HG03571 (cell line): Measurements from ENCODE around the gene KRT15.
"Not testable (repeated sequence)": the region's sequence is repeated elsewhere in the genome, so short reads cannot be mapped to it uniquely, and the experiment has no call there.

Experiments used
- ATAC-seq: cut with Tn5 transposase; IDR thresholded peaks from one replicate; pipeline ENCODE4 v1.9.1; 2021; ENCODE audit not compliant: unreplicated experiment

KRT15 gene

GRCh38 chr17:41544935-41545334 lies 26.2 kb upstream of the KRT15 start:
- ATAC-seq, result no peak

- ATAC-seq, result no peak
These were observed 25.8 kb upstream of the KRT15 start for GRCh38 chr17:41544491-41544892.

DNA sequence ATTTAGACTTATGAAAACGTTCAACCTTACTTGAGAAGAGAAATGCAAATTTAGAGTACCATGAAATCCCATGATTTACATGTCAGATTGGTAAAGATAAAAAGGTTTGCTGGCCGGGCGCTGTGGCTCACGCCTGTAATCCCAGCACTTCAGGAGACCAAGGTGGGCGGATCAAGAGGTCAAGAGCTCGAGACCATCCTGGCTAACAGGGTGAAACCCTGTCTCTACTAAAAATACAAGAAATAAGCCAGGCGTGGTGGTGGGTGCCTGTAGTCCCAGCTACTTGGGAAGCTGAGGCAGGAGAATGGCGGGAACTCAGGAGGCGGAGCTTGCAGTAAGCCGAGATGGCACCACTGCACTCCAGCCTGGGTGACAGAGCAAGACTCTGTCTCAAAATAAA lies 24.1 kb upstream of the KRT15 start:
- not testable (repeated sequence) for ATAC-seq

GRCh38 chr17:41542357-41542756 lies 23.7 kb upstream of the KRT15 start:
- no peak for ATAC-seq

- ATAC-seq, result no peak
These were observed 22.4 kb upstream of the KRT15 start for GRCh38 chr17:41540921-41541625.

DNA sequence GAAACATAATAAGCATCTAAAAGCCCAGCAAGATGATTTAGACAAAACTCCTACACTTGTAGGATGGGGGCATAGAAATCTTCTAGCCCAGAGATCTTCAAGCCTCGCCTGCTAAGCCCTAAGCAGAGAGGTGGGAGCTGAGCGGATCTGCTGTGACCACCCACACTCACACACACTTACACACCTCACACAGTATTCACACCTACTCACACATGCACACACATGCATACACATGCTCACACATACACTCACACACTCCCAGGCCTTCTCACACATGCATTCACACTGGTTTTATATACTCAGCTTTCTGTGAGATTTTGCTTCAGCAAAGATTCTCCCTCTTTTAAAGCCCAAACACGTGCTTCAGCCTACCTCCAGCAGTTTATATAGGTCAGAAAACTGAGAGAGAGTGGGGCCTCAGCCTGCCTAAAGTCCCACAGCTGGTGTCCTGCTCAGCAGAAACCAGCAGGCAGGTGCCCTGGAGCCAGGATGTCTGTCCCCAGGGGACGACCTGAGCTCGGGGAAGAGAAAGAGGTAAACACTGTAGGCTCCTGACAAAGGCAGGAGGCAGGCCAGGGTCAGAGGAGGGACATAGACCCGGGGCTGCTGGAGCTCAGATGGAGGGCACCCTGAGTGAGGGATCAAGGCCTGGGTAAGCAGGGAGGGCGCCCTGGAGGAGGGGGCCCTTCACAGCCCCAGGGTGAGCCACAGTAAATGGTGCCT lies 21.4 kb upstream of the KRT15 start:
- no peak for ATAC-seq

- no peak for ATAC-seq
These were observed 20.4 kb upstream of the KRT15 start for GRCh38 chr17:41539071-41539492.

DNA sequence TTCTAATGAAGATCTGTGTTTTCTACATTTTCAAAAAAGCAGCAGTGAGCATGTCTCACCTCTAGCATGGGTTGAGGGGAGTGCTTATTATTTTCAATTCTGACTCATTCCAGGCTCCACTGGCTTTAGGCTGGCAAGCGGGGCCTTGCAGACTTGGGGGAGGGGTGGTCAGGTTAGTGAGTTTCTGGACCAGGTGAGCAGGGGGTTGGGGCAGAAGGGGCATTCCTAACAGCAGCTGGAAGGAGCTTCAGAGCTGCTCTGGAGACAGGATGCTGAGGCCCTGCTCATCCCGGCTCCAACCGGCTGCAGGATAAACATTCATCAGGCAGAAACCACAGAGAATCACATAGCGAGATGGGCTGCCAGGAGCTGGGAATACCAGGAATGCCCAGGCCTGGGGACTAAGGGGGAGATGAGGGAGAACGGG lies 19.9 kb upstream of the KRT15 start:
- no peak for ATAC-seq

- no peak for ATAC-seq
These were observed 19.3 kb upstream of the KRT15 start for GRCh38 chr17:41537990-41538389.

DNA sequence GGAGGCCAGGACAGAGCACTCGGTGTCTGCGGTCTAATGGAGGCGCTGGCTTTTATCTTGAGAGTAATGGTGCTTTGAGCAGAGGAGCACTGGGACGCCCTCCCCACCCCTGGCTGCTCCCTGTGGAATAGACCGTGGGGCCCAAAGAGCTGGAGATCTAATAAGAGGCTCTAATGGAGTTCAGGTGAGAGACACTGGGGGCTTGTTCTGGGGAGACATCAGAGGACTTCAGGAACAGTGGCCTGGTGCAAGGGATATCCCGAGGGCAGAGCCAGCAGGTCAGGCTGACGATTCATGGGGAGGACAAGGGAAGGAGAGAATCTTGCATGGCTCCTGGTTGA lies 18.9 kb upstream of the KRT15 start:
- ATAC-seq, result no peak

GRCh38 chr17:41536741-41537613 lies 18.3 kb upstream of the KRT15 start:
- ATAC-seq, result no peak

GRCh38 chr17:41535764-41536481 lies 17.2 kb upstream of the KRT15 start:
- ATAC-seq, result no peak

GRCh38 chr17:41534899-41535546 lies 16.3 kb upstream of the KRT15 start:
- no peak for ATAC-seq

GRCh38 chr17:41533613-41534012 lies 14.9 kb upstream of the KRT15 start:
- no peak for ATAC-seq

- no peak for ATAC-seq
These were observed 14.4 kb upstream of the KRT15 start for GRCh38 chr17:41532947-41533570.

GRCh38 chr17:41531993-41532392 lies 13.3 kb upstream of the KRT15 start:
- ATAC-seq, result no peak

DNA sequence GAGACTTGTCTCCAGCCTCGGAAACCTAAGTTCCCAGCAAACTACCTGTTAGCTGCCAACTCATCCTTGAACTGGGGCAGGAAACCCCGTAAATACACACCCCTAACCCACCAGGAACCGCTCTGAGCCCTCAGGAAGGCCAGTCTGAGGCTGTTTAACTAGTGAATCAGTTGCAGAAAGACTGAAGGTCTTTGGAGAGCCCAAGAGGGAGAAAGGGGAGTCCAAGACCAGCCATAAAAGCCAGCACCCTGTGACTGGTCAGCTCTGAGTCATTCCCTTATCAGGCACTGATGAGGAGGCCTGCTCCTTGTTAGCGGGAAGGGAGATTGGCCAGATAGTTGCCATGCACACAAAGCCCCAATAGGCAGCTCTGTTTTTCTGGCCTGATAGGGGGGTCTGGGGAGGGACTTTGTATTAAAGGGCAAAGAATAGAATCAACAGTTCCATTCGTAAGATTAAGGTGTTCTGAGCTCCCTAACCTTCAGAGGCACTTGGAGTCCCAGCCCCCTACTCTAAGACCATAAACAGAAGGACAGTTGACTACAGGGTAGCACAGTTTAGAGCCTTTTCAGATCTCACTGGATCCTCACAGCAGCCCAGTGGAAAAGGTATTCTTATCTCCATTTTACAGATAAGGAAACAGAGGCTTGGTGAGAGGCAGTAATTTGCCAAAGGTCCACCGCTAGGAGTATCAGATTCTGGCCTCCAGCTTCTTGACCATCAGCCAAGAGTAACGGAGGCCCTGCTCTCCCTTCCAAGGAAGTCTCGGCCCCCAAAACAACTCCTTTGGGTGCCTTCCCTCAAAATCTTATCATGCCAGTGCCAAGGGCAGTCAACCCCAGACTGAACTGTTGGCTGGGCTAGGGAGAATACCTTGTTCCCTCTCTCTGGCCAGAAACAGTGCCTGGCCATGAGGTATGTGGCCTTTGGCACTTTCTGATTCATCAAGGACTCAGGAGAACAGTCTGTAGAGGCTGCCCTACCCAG lies 11.7 kb upstream of the KRT15 start:
- ATAC-seq, result no peak

GRCh38 chr17:41529491-41529915 lies 10.8 kb upstream of the KRT15 start:
- ATAC-seq, result no peak

DNA sequence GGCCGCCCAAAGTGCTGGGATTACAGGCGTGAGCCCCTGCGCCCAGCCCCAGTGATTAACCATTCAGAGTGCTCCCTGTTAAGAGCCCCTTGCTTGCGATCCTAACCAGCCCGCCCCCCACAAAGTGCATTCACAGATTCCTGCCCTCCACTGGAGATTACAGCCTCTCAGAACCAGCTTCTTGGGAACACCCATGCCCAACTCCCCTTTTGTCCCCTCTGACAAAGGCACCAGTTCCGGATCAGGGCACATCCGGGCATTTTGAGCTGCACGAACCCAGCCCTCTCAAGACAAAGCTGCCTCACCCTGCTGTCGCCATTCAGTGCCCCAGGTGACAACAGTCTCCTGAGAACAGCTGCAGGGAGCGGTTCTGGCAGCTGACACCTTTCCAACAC lies 10.3 kb upstream of the KRT15 start:
- ATAC-seq, result no peak
